Islet of Langerhans (tissue), 1 donor: ENCODE results near the gene ST6GAL1.
"Not testable (repeated sequence)": the region's sequence is repeated elsewhere in the genome, so short reads cannot be mapped to it uniquely, and the experiment has no call there.

Source experiments
- FAIRE-seq: peaks from one replicate; lab custom pipeline; 2011; peaks lifted over from hg19 to GRCh38; lab: Jason Lieb, UNC

ST6GAL1 gene

GRCh38 chr3:186942168-186942567, 11.8 kb downstream of the ST6GAL1 start:
- no peak for FAIRE-seq

- FAIRE-seq: no peak
Measured at GRCh38 chr3:186945255-186945823, 15.0 kb downstream of the ST6GAL1 start.

- no peak for FAIRE-seq
Measured at GRCh38 chr3:186946756-186947375, 16.5 kb downstream of the ST6GAL1 start.

- no peak for FAIRE-seq
Measured at GRCh38 chr3:186949281-186949982, 19.1 kb downstream of the ST6GAL1 start.

- FAIRE-seq: no peak
Measured at GRCh38 chr3:186950402-186951093, 20.2 kb downstream of the ST6GAL1 start.

GRCh38 chr3:186951640-186952552, 21.6 kb downstream of the ST6GAL1 start:
- FAIRE-seq: no peak

GRCh38 chr3:186953011-186953487, 22.7 kb downstream of the ST6GAL1 start:
- no peak for FAIRE-seq

- not testable (repeated sequence) for FAIRE-seq
Measured at GRCh38 chr3:186953992-186954699, 23.8 kb downstream of the ST6GAL1 start.

GRCh38 chr3:186955898-186956696, 25.8 kb downstream of the ST6GAL1 start:
- no peak for FAIRE-seq

GRCh38 chr3:186959029-186959624, 28.8 kb downstream of the ST6GAL1 start:
- FAIRE-seq: no peak

GRCh38 chr3:186960347-186960746, 30.0 kb downstream of the ST6GAL1 start:
- no peak for FAIRE-seq

- no peak for FAIRE-seq
Measured at GRCh38 chr3:186962445-186962844, 32.1 kb downstream of the ST6GAL1 start.

GRCh38 chr3:186963636-186964035, 33.3 kb downstream of the ST6GAL1 start:
- no peak for FAIRE-seq

GRCh38 chr3:186964071-186964470, 33.7 kb downstream of the ST6GAL1 start:
- no peak for FAIRE-seq

- no peak for FAIRE-seq
Measured at GRCh38 chr3:186964616-186965015, 34.3 kb downstream of the ST6GAL1 start.

GRCh38 chr3:186965141-186965879, 35.0 kb downstream of the ST6GAL1 start:
- FAIRE-seq: no peak

GRCh38 chr3:186966406-186966805, 36.1 kb downstream of the ST6GAL1 start:
- FAIRE-seq: no peak

- not testable (repeated sequence) for FAIRE-seq
Measured at GRCh38 chr3:186967236-186967635, 36.9 kb downstream of the ST6GAL1 start.

- FAIRE-seq: no peak
Measured at GRCh38 chr3:186967686-186968085, 37.4 kb downstream of the ST6GAL1 start.
